ENCODE measurements around the gene FTCD. TPM values are rescaled to one million over a fixed set of nuclear protein-coding genes. Genes with fewer than 3 reads are reported as not detected.

The FTCD gene
- total and polyA plus RNA-seq, 4 experiments from 2014 or later, result 1.3 to 1.7 TPM; not detected in 2

DNA sequence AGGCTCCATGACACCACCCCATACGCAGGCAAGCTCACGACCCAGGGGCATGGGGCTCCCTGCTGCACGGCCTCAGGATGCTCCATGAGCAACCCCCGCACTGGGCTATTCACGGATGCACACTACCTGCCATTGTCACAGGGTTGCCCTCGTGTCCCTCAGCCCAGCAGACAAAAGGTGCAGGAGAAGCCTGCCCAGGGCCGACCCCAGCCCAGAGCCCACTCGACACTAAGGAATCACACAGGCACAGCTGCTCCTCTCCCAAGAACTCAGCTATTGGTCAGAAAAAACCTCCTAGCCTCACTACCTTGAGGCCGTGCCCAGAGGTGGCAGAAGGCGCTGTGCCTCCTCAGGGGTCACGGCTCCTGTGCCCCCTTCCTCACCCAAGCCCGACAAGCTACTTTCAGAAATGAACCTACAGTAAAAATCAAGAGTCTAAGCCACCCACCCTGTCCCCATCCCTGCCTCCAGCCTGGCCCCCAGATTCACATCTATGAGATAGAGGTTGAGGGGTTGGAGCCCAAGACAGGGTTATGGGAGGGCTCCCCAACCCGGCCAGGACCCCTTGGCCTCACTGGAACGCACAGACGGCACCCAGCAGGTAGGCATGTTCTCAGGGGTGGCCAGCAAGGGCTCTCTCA lies 35.2 kb upstream of the FTCD start:
- Histone ChIP-seq H3K9me3 (ENCODE audit: control insufficient read depth in 1 of 2, low read length in 2 of 2) (no peaks in the 10 kb centered on the region), H3K4me3 (ENCODE audit: low read length in 2 of 2) (no peak overlapping the region), H3K27ac (ENCODE audit: low read depth, low read length) (no peak overlapping the region), H3K4me1 (ENCODE audit: insufficient read depth, low read length) (no peaks in the 10 kb centered on the region), H3K27me3 (ENCODE audit: insufficient read depth, low read length) (no peaks in the 10 kb centered on the region), H3K36me3 (ENCODE audit: insufficient read depth, low read length) (peaks cover 16% of the 10 kb centered on the region)
- Mint-ChIP-seq H3K9me3 (no peaks in the 10 kb centered on the region), H3K36me3 (peaks cover 14 to 17% of the 10 kb centered on the region in 2 donors), H3K27ac (peak overlapping the region in 1 of 7 donors; percentile 18), H3K4me1 (peaks cover 0 to under 1% (median under 1%) of the 10 kb centered on the region in 4 donors), H3K4me3 (no peak overlapping the region), H3K27me3 (no peaks in the 10 kb centered on the region)
- POLR2A ChIA-PET (ENCODE audit: partially characterized antibody), result no interaction called here
- intact Hi-C loops (cut with micrococcal nuclease), result no loop called here
- no peak for DNase-seq
- CTCF ChIA-PET (ENCODE audit: partially characterized antibody), result interaction anchor here (1.4 to 2.0 kb wide), 2 partner anchors 48 to 217 kb away, joined by 4 to 6 read pairs; no protein-coding TSS in a partner anchor

- Histone ChIP-seq H3K36me3 (ENCODE audit: insufficient read depth, low read length) (peaks cover 11% of the 10 kb centered on the region), H3K4me3 (ENCODE audit: low read length in 2 of 2) (no peak overlapping the region), H3K9me3 (ENCODE audit: control insufficient read depth in 1 of 2, low read length in 2 of 2) (no peaks in the 10 kb centered on the region), H3K27ac (ENCODE audit: low read depth, low read length) (no peak overlapping the region), H3K4me1 (ENCODE audit: insufficient read depth, low read length) (no peaks in the 10 kb centered on the region), H3K27me3 (ENCODE audit: insufficient read depth, low read length) (no peaks in the 10 kb centered on the region)
- no peaks in the 10 kb centered on the region for H3K9me3 Mint-ChIP-seq
- peaks cover under 1 to 6% (median 3%) of the 10 kb centered on the region in 4 donors for H3K4me1 Mint-ChIP-seq
- DNase-seq, result no peak
- H3K4me3 Mint-ChIP-seq, result no peak overlapping the region
- ChIA-PET POLR2A (ENCODE audit: partially characterized antibody) (no interaction called here), CTCF (ENCODE audit: partially characterized antibody) (interaction anchor here (1.4 to 2.0 kb wide), 2 partner anchors 47 to 216 kb away, joined by 4 to 6 read pairs; no protein-coding TSS in a partner anchor)
- no peak overlapping the region for H3K27ac Mint-ChIP-seq
- peaks cover 11 to 13% of the 10 kb centered on the region in 2 donors for H3K36me3 Mint-ChIP-seq
- H3K27me3 Mint-ChIP-seq, result peaks cover under 1 to 2% of the 10 kb centered on the region in 2 donors
- intact Hi-C loops (cut with micrococcal nuclease), result loop anchor here (5.0 kb wide), 1 partner anchor 37 kb away; the partner anchor contains the start of gene LSS
Measured at GRCh38 chr21:46189959-46190490, 34.6 kb upstream of the FTCD start.

- H3K9me3 ChIP-seq (ENCODE audit: control insufficient read depth in 1 of 2, low read length in 2 of 2), result no peaks in the 10 kb centered on the region
- CTCF ChIA-PET (ENCODE audit: partially characterized antibody), result interaction anchor here (2.0 kb wide), 1 partner anchor 46 kb away, joined by 6 read pairs; no protein-coding TSS in a partner anchor
- peaks cover 10% of the 10 kb centered on the region for H3K36me3 ChIP-seq (ENCODE audit: insufficient read depth, low read length)
- H3K4me1 Mint-ChIP-seq, result peaks cover 1 to 11% (median 6%) of the 10 kb centered on the region in 4 donors
- POLR2A ChIA-PET (ENCODE audit: partially characterized antibody), result no interaction called here
- H3K9me3 Mint-ChIP-seq, result no peaks in the 10 kb centered on the region
- H3K36me3 Mint-ChIP-seq, result peaks cover 9 to 11% of the 10 kb centered on the region in 2 donors
- no peaks in the 10 kb centered on the region for H3K27me3 ChIP-seq (ENCODE audit: insufficient read depth, low read length)
- H3K4me3 ChIP-seq (ENCODE audit: low read length in 2 of 2), result no peak overlapping the region
- peaks cover 2 to 3% of the 10 kb centered on the region in 2 donors for H3K27me3 Mint-ChIP-seq
- no peak overlapping the region for H3K27ac ChIP-seq (ENCODE audit: low read depth, low read length)
- H3K27ac Mint-ChIP-seq, result peak overlapping the region in 1 of 7 donors; percentile 36
- intact Hi-C loops (cut with micrococcal nuclease), result loop anchor here (5.0 kb wide), 1 partner anchor 38 kb away; the partner anchor contains the start of gene LSS
- no peak overlapping the region for H3K4me3 Mint-ChIP-seq
- no peak for DNase-seq
- H3K4me1 ChIP-seq (ENCODE audit: insufficient read depth, low read length), result peaks cover 5% of the 10 kb centered on the region
Measured at GRCh38 chr21:46189213-46189958, 34.0 kb upstream of the FTCD start.

DNA sequence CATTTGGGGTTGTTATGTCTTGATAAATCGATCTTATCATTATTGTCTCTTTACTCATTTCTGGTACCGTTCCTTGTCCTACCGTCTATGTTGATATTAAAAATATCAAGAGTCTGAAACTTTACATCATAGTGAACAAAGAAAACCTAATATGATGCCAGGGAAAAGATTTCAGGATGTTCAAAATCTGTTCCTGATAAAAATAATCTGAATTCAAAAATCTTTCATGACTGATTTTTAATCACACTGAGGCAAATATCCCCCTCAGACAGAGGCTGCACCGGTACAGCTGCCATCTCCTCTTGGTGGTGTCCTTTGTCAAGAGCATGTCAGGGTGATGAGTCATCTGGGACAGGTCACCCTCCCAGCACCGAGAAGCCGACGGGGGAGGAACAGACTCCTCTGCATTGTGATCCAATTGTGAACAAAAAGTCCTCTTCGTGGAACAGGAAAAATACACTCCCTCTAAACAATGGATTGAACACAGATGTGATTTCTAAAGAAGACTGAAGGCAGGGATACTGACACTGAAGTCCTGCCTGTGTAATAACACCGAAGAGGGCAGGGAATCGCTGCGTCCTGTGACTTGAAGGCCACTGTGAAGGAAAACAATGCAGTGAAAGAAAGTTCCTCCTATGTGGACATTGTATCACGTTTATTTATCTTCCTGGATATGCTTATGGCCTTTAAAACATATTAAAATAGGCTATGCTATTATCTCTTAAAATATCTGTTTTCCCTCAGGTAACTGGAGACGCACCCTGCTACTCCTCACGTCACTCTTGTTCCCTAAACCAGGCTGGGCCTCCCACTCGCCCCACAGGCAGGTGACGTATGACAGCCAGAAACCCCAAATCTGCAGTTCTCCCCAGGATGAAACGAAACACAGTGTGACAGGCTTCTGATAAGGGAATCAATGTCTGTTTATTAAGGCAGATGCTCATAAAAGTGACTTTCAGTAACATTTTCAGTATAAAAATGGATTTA lies 33.1 kb upstream of the FTCD start:
- CTCF ChIA-PET (ENCODE audit: partially characterized antibody), result no interaction called here
- Histone ChIP-seq H3K27me3 (ENCODE audit: insufficient read depth, low read length) (peaks cover 4% of the 10 kb centered on the region), H3K36me3 (ENCODE audit: insufficient read depth, low read length) (peaks cover under 1% of the 10 kb centered on the region), H3K9me3 (ENCODE audit: control insufficient read depth in 1 of 2, low read length in 2 of 2) (no peaks in the 10 kb centered on the region), H3K4me1 (ENCODE audit: insufficient read depth, low read length) (peaks cover 5% of the 10 kb centered on the region), H3K27ac (ENCODE audit: low read depth, low read length) (no peak overlapping the region), H3K4me3 (ENCODE audit: low read length in 2 of 2) (no peak overlapping the region)
- intact Hi-C loops (cut with micrococcal nuclease), result loop anchor here (5.0 kb wide), 1 partner anchor 39 kb away; the partner anchor contains the start of gene LSS
- Mint-ChIP-seq H3K27me3 (peaks cover 2 to 3% of the 10 kb centered on the region in 2 donors), H3K4me3 (peak overlapping the region in 1 of 8 donors; percentile 46), H3K27ac (peak overlapping the region in 1 of 7 donors; percentile 26), H3K4me1 (peaks cover 1 to 11% (median 6%) of the 10 kb centered on the region in 4 donors), H3K9me3 (no peaks in the 10 kb centered on the region), H3K36me3 (peaks cover 2 to 3% of the 10 kb centered on the region in 2 donors)
- POLR2A ChIA-PET (ENCODE audit: partially characterized antibody), result no interaction called here
- no peak for DNase-seq

DNA sequence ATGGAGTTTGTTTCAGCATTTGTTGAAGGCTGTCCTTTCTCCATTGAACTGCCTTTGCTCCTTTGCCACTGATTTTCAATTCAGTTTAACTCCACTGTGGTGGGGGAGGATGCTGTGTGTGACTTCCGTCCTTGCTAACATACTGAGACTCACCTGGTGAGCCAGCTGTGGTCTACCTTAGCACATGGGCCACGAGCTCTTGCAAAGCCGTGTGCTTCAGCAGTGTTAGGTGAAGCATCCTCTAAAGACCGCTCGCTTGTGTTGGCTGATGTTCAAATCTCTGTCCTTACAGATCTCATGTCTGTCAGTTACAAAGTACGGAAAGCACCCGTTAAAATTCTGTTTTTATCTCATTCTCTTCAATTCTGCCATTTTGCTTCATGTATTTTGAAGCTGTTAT lies 32.4 kb upstream of the FTCD start:
- Mint-ChIP-seq H3K4me1 (peaks cover 1 to 11% (median 6%) of the 10 kb centered on the region in 4 donors), H3K4me3 (peak overlapping the region in 1 of 8 donors; percentile 46), H3K36me3 (peaks cover 0 to 1% of the 10 kb centered on the region in 2 donors), H3K9me3 (no peaks in the 10 kb centered on the region), H3K27ac (peak overlapping the region in 1 of 7 donors; percentile 26), H3K27me3 (peaks cover 2 to 3% of the 10 kb centered on the region in 2 donors)
- POLR2A ChIA-PET (ENCODE audit: partially characterized antibody), result no interaction called here
- CTCF ChIA-PET (ENCODE audit: partially characterized antibody), result no interaction called here
- H3K27ac ChIP-seq (ENCODE audit: low read depth, low read length), result no peak overlapping the region
- peaks cover 4% of the 10 kb centered on the region for H3K27me3 ChIP-seq (ENCODE audit: insufficient read depth, low read length)
- no peaks in the 10 kb centered on the region for H3K9me3 ChIP-seq (ENCODE audit: control insufficient read depth in 1 of 2, low read length in 2 of 2)
- no peak for DNase-seq
- H3K36me3 ChIP-seq (ENCODE audit: insufficient read depth, low read length), result no peaks in the 10 kb centered on the region
- H3K4me3 ChIP-seq (ENCODE audit: low read length in 2 of 2), result no peak overlapping the region
- intact Hi-C loops (cut with micrococcal nuclease), result loop anchor here (5.0 kb wide), 1 partner anchor 39 kb away; the partner anchor contains the start of gene LSS
- H3K4me1 ChIP-seq (ENCODE audit: insufficient read depth, low read length), result peaks cover 5% of the 10 kb centered on the region

DNA sequence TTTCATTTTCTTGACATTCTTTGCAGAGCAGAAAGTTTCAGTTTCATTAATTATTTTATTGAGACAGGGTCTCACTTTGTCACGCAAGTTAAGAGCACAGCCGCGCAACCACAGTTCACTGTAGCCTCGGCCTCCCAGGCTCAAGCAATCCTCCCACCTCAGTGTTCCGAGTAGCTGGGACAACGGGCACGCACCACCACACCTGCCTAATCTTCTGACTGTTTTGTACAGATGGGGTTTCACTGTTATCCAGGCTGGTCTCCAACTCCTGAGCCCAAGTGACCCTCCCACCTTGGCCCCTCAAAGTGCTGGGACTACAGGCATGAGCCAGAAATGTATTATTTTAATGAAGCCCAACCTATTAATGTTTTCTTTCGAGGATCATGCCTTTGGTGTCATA lies 31.9 kb upstream of the FTCD start:
- peaks cover 5% of the 10 kb centered on the region for H3K4me1 ChIP-seq (ENCODE audit: insufficient read depth, low read length)
- H3K4me3 Mint-ChIP-seq, result no peak overlapping the region
- H3K4me3 ChIP-seq (ENCODE audit: low read length in 2 of 2), result no peak overlapping the region
- peak overlapping the region in 1 of 7 donors; percentile 17 for H3K27ac Mint-ChIP-seq
- no peak overlapping the region for H3K27ac ChIP-seq (ENCODE audit: low read depth, low read length)
- ChIA-PET CTCF (ENCODE audit: partially characterized antibody) (no interaction called here), POLR2A (ENCODE audit: partially characterized antibody) (no interaction called here)
- no peaks in the 10 kb centered on the region for H3K9me3 ChIP-seq (ENCODE audit: control insufficient read depth in 1 of 2, low read length in 2 of 2)
- peaks cover 0 to 1% of the 10 kb centered on the region in 2 donors for H3K36me3 Mint-ChIP-seq
- peaks cover 1 to 11% (median 6%) of the 10 kb centered on the region in 4 donors for H3K4me1 Mint-ChIP-seq
- DNase-seq, result no peak
- H3K27me3 Mint-ChIP-seq, result peaks cover 2 to 3% of the 10 kb centered on the region in 2 donors
- H3K9me3 Mint-ChIP-seq, result no peaks in the 10 kb centered on the region
- no peaks in the 10 kb centered on the region for H3K36me3 ChIP-seq (ENCODE audit: insufficient read depth, low read length)
- peaks cover 4% of the 10 kb centered on the region for H3K27me3 ChIP-seq (ENCODE audit: insufficient read depth, low read length)
- intact Hi-C loops (cut with micrococcal nuclease), result loop anchor here (5.0 kb wide), 1 partner anchor 40 kb away; the partner anchor contains the start of gene LSS
